ENCODE measurements around the gene GRAMD1C.

- no peak for TF ChIP-seq CTCF (IDR thresholded peaks at IDR 0.05; ENCODE audit: insufficient read depth, low read length, poor library complexity, severe bottlenecking)
- TF ChIP-seq EZH2phosphoT487 (conservative IDR thresholded peaks at IDR 0.05; ENCODE audit: low read length), result no peak
Observed at GRCh38 chr3:113805249-113805648, 33.3 kb upstream of the GRAMD1C start.

Data from SU-DHL-6 (cell line).